ENCODE data around the gene RTTN. TPM values are rescaled to one million over a fixed set of nuclear protein-coding genes. Genes with fewer than 3 reads are reported as not detected.

RTTN gene
- total RNA-seq, 4 donors from 2014 or later, result 10.8 to 58.1 (median 22.4) TPM

GRCh38 chr18:70229639-70230038 is 24.2 kb upstream of the RTTN start:
- Histone ChIP-seq H3K27ac (no peak overlapping the region), H3K4me3 (no peak overlapping the region), H3K27me3 (no peaks in the 10 kb centered on the region), H3K36me3 (no peaks in the 10 kb centered on the region), H3K4me1 (no peaks in the 10 kb centered on the region), H3K9me3 (peaks cover 0 to 8% of the 10 kb centered on the region in 2 donors)
- TF ChIP-seq CTCF (IDR thresholded peaks at IDR 0.05), result no peak
- TF ChIP-seq POLR2A (IDR thresholded peaks at IDR 0.05), result no peak
- no peak for DNase-seq
- intact Hi-C loops (cut with DNase I; ENCODE audit: low total_unique reads), result loop anchor here (10.0 kb wide), 1 partner anchor 45 kb away; no protein-coding TSS in a partner anchor

- TF ChIP-seq POLR2A (IDR thresholded peaks at IDR 0.05) (no peak), CTCF (IDR thresholded peaks at IDR 0.05) (no peak)
- Histone ChIP-seq H3K9me3 (peaks cover 0 to 8% of the 10 kb centered on the region in 2 donors), H3K4me3 (no peak overlapping the region), H3K4me1 (no peaks in the 10 kb centered on the region), H3K27ac (no peak overlapping the region), H3K36me3 (no peaks in the 10 kb centered on the region), H3K27me3 (no peaks in the 10 kb centered on the region)
- no peak for DNase-seq
- intact Hi-C loops (cut with DNase I; ENCODE audit: low total_unique reads), result loop anchor here (10.0 kb wide), 1 partner anchor 46 kb away; no protein-coding TSS in a partner anchor
Measured at GRCh38 chr18:70228536-70228935, 23.0 kb upstream of the RTTN start.

GRCh38 chr18:70227438-70227837 is 22.0 kb upstream of the RTTN start:
- DNase-seq, result no peak
- intact Hi-C loops (cut with DNase I; ENCODE audit: low total_unique reads), result loop anchor here (10.0 kb wide), 1 partner anchor 47 kb away; no protein-coding TSS in a partner anchor

GRCh38 chr18:70221915-70222278 is 16.4 kb upstream of the RTTN start:
- TF ChIP-seq CTCF (IDR thresholded peaks at IDR 0.05) (no peak), POLR2A (IDR thresholded peaks at IDR 0.05) (no peak)
- Histone ChIP-seq H3K4me3 (no peak overlapping the region), H3K4me1 (no peaks in the 10 kb centered on the region), H3K9me3 (peaks cover 0 to under 1% of the 10 kb centered on the region in 2 donors), H3K36me3 (no peaks in the 10 kb centered on the region), H3K27ac (no peak overlapping the region), H3K27me3 (no peaks in the 10 kb centered on the region)
- intact Hi-C loops (cut with DNase I; ENCODE audit: low total_unique reads), result loop anchor here (10.0 kb wide), 1 partner anchor 53 kb away; no protein-coding TSS in a partner anchor
- DNase-seq, result no peak

More at GRCh38 chr18:70227438-70227837, 22.0 kb upstream of the RTTN start:
- H3K27me3 ChIP-seq, result no peaks in the 10 kb centered on the region
- no peaks in the 10 kb centered on the region for H3K36me3 ChIP-seq
- TF ChIP-seq POLR2A (IDR thresholded peaks at IDR 0.05) (no peak), CTCF (IDR thresholded peaks at IDR 0.05) (no peak)
- H3K4me3 ChIP-seq, result no peak overlapping the region
- H3K4me1 ChIP-seq, result no peaks in the 10 kb centered on the region
- peaks cover 0 to 8% of the 10 kb centered on the region in 2 donors for H3K9me3 ChIP-seq
- no peak overlapping the region for H3K27ac ChIP-seq

GRCh38 chr18:70221156-70221914 is 15.8 kb upstream of the RTTN start:
- TF ChIP-seq CTCF (IDR thresholded peaks at IDR 0.05) (no peak), POLR2A (IDR thresholded peaks at IDR 0.05) (no peak)
- peak in 1 of 2 donors; percentile 17 for DNase-seq
- Histone ChIP-seq H3K9me3 (no peaks in the 10 kb centered on the region), H3K27ac (no peak overlapping the region), H3K36me3 (no peaks in the 10 kb centered on the region), H3K4me3 (no peak overlapping the region), H3K4me1 (no peaks in the 10 kb centered on the region), H3K27me3 (no peaks in the 10 kb centered on the region)
- intact Hi-C loops (cut with DNase I; ENCODE audit: low total_unique reads), result loop anchor here (10.0 kb wide), 1 partner anchor 53 kb away; no protein-coding TSS in a partner anchor

Data from uterus (tissue), 4 donors.